Fibroblast of gingiva (primary cell): ENCODE results near the gene FBXL20.
"Not testable (repeated sequence)": the region's sequence is repeated elsewhere in the genome, so short reads cannot be mapped to it uniquely, and the experiment has no call there.

Experiments
- DNase-seq: peaks from one replicate; pipeline ENCODE4 v3.0.0-alpha.2; 2011; ENCODE audit warnings: low read depth

The FBXL20 gene

DNA sequence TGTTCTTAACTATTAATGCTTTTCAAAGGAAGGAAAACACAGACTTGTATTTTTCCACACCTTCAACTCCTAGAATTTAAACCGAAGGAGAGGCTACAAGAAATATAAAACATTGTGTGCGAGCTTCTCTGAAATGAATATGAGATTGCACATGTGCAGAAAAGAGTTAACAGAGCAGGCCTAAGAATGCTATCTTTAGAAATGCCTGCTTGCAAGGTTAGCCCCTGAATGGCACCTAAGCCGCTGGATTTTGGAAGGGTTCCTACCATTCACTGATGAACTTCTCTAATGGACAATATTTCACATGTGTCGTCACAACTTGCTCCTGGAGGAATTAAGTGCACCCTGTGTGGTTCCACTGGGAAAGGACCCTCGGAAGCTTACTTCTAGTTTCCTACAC lies 69.3 kb downstream of the FBXL20 start:
- no peak for DNase-seq

DNA sequence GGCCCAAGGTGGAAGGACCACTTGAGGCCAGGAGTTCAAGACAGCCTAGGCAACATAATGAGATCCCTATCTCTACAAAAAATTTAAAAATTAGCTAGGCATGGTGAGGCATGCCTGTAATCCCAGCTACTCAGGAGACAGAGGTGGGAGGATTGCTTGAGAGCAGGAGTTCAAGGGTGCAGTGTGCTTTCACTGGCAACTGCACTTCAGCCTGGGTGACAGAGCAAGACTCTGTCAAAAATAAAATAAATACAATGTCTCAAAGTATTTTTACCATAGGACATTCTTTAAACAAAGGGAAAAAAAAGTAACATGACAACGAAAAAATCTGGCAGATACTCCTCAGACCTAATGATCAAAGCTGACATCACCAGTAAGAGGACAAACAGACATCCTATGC lies 72.6 kb downstream of the FBXL20 start:
- DNase-seq = no peak

DNA sequence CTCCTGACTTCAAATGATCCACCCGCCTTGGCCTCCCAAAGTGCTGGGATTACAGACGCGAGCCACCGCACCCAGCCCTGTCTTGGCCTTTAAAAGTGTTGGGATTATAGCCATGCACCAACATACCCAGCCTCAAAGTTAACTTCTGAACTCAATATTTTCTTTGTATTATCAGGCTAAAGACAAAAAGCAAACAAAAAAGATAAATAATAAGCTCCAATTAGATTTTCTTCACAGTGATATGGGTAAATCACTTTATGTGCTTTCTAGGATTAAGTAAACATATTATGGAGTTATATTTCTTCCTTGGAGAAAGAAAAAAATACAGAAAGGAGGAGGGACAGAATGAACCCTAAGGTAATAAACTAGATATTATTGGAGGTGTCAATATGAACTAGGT lies 74.3 kb downstream of the FBXL20 start:
- no peak for DNase-seq

DNA sequence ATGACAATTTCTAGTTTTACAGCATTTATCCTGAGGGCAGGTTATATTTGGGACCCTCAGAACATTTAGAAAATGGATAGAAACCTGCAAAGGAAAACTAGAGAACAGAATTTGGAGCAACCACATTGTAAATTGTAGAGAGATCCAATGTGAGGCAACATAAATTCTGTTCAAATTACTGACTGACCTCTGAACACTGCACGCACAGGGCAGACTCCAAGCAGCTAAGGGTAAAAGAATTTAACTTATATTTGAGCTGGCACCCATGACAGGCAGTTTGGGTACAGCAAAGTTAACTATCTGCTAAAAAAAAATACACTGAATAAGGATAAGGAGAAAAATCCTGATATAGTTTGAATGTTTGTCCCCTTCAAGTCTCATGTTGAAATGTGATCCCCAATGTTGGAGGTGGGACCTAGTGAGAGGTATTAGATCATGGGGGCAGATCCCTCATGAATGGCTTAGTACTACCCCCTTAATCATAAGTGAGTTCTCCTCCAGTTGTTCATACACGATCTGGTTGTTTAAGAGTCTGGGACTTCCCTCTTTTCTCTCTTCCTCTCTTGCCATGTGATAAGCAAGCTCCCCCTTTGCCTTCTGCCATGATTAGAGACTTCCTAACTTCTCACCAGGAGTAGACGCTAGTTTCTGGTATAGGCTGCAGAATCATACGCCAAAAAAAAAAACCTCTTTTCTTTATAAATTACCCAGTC lies 75.7 kb downstream of the FBXL20 start:
- DNase-seq = no peak

DNA sequence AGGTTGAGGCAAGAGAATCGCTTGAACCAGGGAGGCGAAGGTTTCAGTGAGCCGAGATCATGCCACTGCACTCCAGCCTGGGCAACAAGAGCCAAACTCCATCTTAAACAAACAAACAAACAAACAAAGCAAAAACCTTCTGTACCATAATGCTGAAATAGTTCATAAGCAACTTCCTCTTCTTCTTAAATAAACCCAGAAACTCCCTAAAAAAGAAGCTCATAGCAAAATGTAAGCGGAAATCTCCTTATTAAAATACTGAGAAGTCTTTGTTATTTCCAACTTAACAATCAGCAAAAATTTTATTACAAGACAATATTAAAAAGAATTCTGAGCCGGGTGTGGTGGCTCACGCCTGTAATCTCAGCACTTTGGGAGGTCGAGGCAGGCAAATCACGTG lies 82.8 kb downstream of the FBXL20 start:
- DNase-seq = no peak

DNA sequence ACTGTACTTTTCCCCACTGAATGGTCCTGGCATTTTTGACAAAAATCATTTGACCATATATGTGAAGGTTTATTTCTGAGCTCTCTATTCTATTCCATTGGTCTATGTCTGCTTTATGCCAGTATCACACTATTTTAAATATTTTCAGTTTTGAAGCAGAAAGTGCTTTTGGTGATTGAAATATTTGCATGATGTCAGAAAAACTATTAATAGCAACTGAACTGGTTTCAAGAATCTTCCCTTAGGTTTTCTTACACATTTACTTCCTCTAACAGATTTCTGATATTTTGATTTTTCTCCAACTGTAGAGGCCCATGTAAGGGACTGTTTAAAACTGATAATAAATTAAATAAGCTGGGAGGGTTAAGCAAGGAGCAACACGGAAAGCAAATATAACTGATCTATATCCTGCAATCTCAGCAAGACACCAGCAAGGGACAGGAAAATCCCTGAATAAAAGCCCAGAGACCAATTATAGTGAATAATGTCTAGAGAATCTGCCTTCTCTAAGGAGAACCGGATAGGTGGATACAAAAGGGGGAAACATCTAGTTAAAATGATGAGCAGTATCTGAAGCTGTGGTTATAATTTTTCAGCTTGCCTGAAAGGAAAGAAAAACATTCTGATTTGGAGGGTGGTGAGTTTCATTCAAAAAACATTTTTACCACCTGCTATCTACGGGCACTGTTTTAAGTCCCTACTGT lies 94.8 kb downstream of the FBXL20 start:
- DNase-seq = no peak

DNA sequence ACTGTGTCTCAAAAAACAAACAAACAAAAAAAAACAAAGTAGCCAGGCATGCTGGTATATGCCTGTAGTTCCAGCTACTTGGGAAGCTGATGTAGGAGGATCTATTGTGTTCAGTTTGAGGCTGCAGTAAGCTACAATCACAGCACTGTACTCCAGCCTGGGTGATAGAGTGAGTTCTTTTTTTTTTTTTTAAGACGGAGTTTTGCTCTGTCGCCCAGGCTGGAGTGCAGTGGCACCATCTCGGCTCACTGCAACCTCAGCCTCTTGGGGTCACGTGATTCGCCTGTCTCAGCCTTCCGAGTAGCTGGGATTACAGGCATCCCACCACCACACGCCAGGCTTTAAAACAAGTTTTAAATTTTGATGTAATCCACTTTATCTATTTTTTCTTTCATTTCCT lies 95.4 kb downstream of the FBXL20 start:
- DNase-seq = no peak

DNA sequence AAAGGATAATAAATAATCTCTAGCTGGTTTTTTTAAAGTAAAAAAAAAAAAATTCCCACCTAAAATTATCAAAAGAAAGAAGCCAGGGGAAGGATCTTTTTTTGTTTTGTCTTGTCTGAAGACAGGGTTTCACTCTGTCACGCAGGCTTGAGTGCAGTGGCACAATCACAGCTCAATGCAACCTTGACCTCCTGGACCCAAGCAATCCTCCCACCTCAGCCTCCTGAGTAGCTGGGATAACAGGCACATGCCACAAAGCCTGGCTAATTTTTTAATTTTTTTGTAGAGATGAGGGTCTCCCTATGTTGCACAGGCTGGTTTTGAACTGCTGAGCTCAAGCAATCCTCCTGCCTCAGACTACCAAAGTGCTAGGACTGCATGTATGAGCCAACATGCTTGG lies 97.2 kb downstream of the FBXL20 start:
- no peak for DNase-seq

DNA sequence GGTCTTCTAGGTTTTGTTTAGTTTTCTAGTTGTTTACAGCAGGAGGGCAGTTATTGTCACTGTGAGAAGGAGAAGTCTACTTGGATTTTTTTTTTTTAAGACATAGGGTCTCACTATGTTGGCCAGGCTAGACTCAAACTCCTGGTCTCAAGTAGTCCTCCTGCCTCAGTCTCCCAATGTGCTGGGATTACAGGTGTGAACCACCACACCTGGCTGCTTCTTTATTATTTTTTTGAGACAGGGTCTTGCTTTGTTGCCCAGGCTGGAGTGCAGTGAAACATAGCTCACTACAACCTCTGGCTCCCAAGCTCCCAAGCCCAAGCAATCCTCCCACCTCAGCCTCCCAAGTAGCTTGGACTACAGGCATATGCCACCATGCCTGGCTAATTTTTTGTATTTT lies 107.4 kb downstream of the FBXL20 start:
- DNase-seq = no peak

DNA sequence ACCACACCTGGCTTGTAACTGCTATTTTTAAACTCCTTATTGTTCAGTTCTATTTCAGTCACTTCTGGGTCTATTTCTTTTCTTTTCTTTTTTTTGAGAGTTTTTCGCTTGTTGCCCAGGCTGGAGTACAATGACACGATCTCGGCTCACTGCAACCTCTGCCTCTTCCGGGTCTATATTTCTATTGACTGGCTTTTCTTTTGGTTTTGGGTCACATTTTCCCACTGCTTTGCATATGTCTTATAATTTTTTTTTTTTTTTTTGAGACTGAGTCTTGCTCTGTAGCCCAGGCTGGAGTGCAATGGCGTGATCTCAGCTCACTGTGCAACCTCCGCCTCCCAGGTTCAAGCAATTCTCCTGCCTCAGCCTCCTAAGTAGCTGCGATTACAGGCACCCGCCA lies 108.9 kb downstream of the FBXL20 start:
- DNase-seq = not testable (repeated sequence)

DNA sequence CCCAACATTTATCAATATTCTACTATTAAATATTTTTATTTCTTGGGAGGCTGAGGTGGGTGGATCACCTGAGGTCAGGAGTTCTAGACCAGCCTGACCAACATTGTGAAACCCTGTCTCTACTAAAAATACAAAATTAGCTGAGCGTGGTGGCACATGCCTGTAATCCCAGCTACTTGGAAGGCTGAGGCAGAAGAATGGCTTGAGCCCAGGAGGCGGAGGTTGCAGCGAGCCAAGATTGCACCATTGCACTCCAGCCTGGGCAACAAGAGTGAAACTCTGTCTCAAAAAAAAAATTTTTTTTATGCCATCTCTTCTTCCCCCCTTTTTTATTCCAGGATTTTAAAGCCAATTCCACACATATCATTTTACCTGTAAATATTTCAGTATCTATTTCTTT lies 114.9 kb downstream of the FBXL20 start:
- DNase-seq = not testable (repeated sequence)

DNA sequence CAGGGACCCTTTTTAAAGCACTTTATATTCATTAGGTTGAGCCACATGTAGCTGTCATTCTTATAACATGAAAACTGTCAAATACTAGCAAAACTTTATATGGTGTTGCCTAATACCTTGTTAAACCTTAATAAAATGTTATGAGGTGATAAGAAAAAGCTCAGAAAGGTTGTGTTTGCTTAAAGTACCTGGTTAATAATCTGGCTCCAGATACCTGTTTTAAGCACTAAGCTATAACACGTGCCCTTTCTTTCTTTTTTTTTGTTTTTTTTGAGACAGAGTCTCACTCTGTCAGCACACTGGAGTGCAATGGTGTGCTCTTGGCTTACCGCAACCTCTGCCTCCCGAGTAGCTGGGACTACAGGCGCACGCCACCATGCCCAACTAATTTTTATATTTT lies 116.7 kb downstream of the FBXL20 start:
- DNase-seq = no peak

DNA sequence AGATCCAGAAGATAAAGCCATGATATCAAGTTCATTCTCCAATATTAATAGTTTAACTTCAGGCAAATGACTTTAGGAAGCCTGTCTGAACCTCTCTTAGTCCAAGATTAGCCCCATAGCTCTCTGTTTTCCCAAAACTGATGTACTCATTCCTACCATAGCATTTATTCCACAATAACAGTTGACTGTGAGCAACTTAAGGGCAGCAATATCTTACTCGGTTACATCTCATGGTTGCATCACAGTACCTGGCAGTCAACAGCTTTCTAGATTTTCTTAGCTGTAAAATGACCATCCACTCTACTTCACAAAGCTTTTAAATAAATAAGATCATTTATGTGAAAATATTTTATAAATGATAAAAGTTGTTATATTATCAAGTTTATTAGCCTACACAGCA lies 117.5 kb downstream of the FBXL20 start:
- peak; percentile 14 for DNase-seq

DNA sequence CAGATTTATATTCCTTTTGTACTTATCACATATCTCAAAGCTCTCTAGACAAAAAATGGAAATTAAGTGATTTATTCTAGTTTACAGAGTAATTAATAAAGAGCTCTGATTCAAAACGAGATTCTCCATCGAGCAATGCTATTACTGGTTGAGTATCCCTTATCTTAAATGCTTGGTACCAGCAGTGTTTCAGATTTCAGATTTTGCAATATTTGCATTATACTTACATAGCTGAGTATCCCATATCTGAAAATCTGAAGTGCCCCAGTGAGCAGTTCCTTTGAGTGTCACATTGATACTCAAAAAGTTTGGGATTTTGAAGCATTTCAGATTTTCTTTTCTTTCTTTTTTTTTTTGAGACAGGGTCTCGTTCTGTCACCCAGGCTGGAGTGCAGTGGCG lies 118.3 kb downstream of the FBXL20 start:
- no peak for DNase-seq

DNA sequence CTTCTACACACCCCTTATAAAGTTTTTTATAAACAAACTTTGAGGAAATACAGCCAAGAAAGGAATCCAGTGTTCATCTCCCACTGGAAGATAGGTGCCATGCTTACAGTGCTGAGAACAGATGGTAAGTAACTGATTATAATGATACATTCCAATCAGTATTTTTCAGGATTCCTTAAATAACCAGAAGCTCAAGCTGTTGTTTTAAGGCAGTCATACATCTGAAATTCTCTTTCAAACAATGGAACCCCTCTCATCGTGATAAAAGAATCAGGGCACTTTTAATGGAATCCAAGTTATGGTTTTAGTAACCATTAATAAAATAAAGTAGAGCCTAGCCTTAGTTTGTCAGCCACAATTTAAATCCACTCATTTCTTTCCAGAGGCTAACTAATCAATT lies 119.6 kb downstream of the FBXL20 start:
- no peak for DNase-seq

DNA sequence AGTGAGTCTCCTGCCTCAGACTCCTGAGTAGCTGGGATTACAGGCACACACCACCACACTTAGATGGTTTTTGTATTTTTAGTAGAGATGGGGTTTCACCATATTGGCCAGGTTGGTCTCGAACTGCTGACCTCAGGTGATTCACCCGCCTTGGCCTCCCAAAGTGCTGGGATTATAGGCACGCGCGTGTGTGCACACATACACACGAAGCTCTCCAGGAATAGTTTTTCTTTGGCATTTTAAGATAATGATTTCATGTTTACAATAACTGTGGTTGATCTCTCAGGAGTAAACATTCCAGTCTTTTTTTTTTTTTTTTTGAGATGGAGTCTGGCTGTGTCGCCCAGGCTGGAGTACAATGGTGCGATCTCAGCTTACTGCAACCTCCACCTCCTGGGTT lies 123.2 kb downstream of the FBXL20 start:
- not testable (repeated sequence) for DNase-seq

DNA sequence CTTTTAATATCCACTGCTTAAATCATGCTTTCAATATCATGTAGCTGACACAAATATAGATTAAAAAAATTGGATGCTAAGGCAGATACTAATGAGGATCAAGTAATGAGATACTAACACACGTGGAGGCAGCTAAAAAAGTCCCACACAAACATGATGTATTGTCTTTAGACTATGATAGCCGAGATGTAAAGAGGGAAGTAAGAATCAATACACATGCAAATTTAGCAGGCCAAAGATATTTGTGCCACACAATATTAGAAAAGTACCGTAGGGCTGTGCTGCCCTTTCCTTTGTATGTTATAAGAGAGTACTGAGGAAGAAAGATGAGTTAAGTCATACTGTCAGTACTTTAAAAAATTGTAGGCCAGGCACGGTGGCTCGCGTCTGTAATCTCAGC lies 124.3 kb downstream of the FBXL20 start:
- DNase-seq = no peak

DNA sequence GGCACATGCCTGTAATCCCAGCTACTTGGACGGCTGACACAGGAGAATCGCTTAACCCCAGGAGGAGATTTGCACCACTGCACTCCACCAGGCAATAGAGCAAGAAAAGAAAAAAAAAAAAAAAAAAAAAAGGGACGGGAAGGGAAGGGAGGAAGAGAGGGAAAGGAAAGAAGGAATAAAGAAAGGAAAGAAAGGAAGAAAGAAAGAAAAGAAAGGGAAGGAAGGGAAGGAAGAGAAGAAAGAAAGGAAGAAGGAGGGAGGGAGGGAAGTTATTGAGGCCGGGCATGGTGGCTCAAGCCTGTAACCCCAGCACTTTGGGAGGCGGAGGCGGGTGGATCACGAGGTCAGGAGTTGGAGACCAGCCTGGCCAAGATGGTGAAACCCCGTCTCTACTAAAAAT lies 125.3 kb downstream of the FBXL20 start:
- no peak for DNase-seq

DNA sequence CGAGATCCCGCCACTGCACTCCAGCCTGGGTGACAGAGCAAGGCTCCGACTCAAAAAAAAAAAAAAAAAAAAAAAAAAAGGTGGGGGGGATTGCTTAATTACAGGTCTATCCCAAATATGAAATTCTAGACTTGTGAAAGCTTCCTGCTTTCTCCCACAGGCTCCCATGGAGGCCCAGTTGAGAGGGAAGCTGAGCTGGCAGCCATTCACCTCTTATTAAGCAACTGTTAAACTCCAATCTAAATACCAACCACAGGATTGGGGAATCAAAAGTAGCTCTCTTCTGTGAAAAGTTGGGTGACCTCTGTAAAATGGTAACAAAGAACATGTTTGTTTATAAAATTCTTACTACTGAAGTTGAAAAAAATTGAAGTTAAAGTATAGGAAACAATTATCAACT lies 129.9 kb downstream of the FBXL20 start:
- peak; percentile 89 for DNase-seq

DNA sequence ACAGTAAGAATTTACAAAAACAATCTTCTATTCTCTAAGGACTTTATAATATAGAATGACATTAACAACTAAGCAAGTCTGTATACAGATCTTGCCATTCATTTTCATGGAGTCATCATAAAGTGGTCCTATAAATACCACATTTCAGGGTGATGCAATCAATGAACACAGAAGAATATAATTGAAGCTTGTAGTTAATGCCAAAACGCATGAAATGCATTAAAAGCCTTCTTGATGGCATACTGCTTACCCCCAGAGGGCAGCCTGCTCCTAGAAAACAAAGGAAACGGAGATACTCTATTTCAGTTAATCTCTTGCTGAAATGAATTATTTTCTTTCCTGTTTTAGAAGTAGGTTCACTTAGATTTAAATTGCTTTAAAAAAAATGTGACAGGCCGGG lies 130.5 kb downstream of the FBXL20 start:
- DNase-seq = peak; percentile 95

DNA sequence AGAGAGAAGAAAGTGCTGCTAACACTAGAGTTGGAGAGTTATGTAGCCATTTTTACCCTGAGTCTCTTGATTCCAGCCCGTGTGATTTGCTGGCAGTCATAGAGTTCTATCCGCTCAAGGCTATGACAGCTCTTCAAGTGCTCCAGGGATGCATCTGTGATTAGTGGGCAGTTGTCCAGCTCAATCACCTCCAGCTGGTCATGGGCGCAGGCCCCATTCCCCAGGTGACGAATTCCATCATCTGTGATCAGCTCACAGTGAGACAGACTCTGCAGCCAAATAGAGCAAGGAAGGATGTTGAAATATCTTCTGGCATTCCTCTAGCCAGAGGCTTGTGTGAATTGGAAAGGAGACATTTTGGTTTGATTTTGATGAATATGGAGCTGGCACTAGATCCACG lies 137.3 kb downstream of the FBXL20 start:
- peak; percentile 14 for DNase-seq

DNA sequence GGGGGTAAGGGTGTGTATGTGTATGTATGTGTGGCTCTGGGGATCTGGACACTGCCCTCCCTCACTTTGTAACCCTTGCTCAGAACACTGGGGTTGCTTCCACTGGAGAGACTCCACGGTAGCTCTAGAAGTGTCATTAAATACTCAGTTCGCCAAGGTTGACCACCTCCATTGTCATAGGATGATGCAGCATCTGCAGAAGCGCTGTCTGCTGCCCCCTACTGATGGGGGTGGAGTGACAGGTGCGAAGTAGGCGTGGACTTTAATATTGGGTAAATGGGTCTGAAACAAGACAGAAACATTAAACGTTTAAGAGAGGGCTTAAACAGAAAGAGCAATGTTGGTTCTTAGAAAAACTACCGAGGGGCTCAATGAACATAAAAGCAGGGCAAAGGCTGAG lies 140.1 kb downstream of the FBXL20 start:
- no peak for DNase-seq

DNA sequence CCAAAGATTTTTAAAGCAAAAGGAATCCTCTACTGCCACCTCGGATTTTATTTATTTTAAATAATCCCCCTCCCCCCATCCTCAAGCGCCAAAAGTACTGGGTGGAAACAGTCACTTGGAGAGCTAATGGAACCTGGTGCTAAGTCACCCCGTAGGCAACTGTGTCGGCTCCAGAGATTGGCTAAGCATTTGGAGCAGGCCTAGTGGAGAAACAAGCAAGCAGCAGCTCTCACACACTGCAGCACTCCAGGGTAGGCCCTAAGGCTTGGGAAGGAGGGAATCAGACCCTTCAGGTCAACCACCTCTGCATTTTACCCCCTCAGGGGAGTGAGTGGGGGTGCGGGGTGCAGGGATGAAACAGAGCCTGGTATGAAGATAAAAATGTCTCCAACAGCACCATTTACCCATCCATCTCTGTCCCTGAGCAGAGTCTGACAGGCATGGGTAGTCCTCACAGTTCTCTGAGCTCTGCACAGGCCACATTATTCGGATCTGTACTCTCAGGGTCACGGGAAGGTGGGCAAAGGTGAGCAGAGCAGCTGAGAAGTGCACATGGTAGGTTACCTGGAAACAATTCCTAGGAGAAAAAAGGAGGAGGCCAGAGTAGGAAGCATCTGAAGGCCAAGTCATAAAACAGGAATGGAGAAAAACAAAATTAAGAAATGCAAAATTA lies 148.5 kb downstream of the FBXL20 start:
- DNase-seq = no peak
